Astrocyte (in vitro differentiated cells and primary cell): ENCODE measurements around the gene ZFYVE16. TPM values are rescaled to one million over a fixed set of nuclear protein-coding genes. Genes with fewer than 3 reads are reported as not detected.

ENCODE experiments used
- DNase-seq: peaks from one replicate; pipeline ENCODE4 v3.0.0-alpha.2; 2010; ENCODE audit warnings: low read depth
- FAIRE-seq: peaks from 2 replicates; lab custom pipeline; 2011; peaks lifted over from hg19 to GRCh38; lab: Jason Lieb, UNC
- H2AFZ ChIP-seq: 2 replicates; pipeline ENCODE4 v1.6.0; 2012; ENCODE audit warnings: low read depth, low read length, inconsistent platforms
- H3K27ac ChIP-seq: 2 replicates; pipeline ENCODE4 v1.5.1; 2011; ENCODE audit warnings: low read depth, low read length, inconsistent platforms
- H3K27me3 ChIP-seq: 2 replicates; pipeline ENCODE4 v1.6.0; 2011; ENCODE audit warnings: low read length, inconsistent platforms; ENCODE audit not compliant: insufficient read depth
- H3K36me3 ChIP-seq: 2 replicates; pipeline ENCODE4 v1.5.1; 2011; ENCODE audit warnings: low read length, inconsistent platforms; ENCODE audit not compliant: insufficient read depth
- H3K4me1 ChIP-seq: 2 replicates; pipeline ENCODE4 v1.5.1; 2011; ENCODE audit warnings: low read length, inconsistent platforms; ENCODE audit not compliant: insufficient read depth
- H3K4me2 ChIP-seq: 2 replicates; pipeline ENCODE4 v1.6.0; 2012; ENCODE audit warnings: low read length, inconsistent platforms
- H3K4me3 ChIP-seq: 2 replicates; pipeline ENCODE4 v1.5.1; 2011; ENCODE audit warnings: low read depth, mild to moderate bottlenecking, low read length, inconsistent platforms; ENCODE audit not compliant: insufficient read depth
- H3K79me2 ChIP-seq: 2 replicates; pipeline ENCODE4 v1.6.0; 2012; ENCODE audit warnings: mild to moderate bottlenecking, low read length, inconsistent platforms; ENCODE audit not compliant: insufficient read depth
- H3K9ac ChIP-seq: 2 replicates; pipeline ENCODE4 v1.6.0; 2012; ENCODE audit warnings: mild to moderate bottlenecking, low read length, inconsistent platforms
- H3K9me3 ChIP-seq: 2 replicates; pipeline ENCODE4 v1.5.1; 2012; ENCODE audit warnings: low read depth, mild to moderate bottlenecking, low read length, inconsistent platforms; ENCODE audit not compliant: insufficient read depth
- H4K20me1 ChIP-seq: 2 replicates; pipeline ENCODE4 v1.6.0; 2012; ENCODE audit warnings: low read length, inconsistent platforms; ENCODE audit not compliant: insufficient read depth
- H3K27ac Mint-ChIP-seq: one replicate; pipeline ENCODE4 v1.8.0; 2021; ENCODE audit warnings: mild to moderate bottlenecking, mixed read lengths; ENCODE audit not compliant: unreplicated experiment
- H3K27me3 Mint-ChIP-seq: one replicate; pipeline ENCODE4 v1.8.0; 2021; ENCODE audit warnings: low read depth, mixed read lengths; ENCODE audit not compliant: unreplicated experiment
- H3K36me3 Mint-ChIP-seq: one replicate; pipeline ENCODE4 v1.8.0; 2021; ENCODE audit warnings: low read depth, mixed read lengths; ENCODE audit not compliant: unreplicated experiment
- H3K4me1 Mint-ChIP-seq: one replicate; pipeline ENCODE4 v1.8.0; 2021; ENCODE audit warnings: low read depth, mixed read lengths; ENCODE audit not compliant: unreplicated experiment
- H3K4me3 Mint-ChIP-seq: one replicate; pipeline ENCODE4 v1.8.0; 2021; ENCODE audit warnings: mild to moderate bottlenecking, moderate library complexity, mixed read lengths; ENCODE audit not compliant: unreplicated experiment
- H3K9me3 Mint-ChIP-seq: one replicate; pipeline ENCODE4 v1.8.0; 2021; ENCODE audit warnings: mild to moderate bottlenecking, mixed read lengths; ENCODE audit not compliant: unreplicated experiment
- EZH2 ChIP-seq: IDR thresholded peaks from 2 replicates; pipeline ENCODE4 v1.6.1; 2012; ENCODE audit warnings: mild to moderate bottlenecking, low read length, inconsistent platforms; ENCODE audit not compliant: insufficient read depth
- total RNA-seq: library from RNA; stranded (reverse); gene quantifications from 2 replicates; pipeline ENCODE4 v1.2.1, GENCODE V29; 2021
- TF ChIP-seq, protein P1 (sequence below): IDR thresholded peaks from 2 replicates; pipeline ENCODE4 v1.5.1; 2011; ENCODE audit warnings: low read depth, mild to moderate bottlenecking, inconsistent platforms, low read length, moderate library complexity; ENCODE audit not compliant: insufficient read depth

The ZFYVE16 gene
- total RNA-seq, 1 donor from 2014 or later: 48.5 TPM

DNA sequence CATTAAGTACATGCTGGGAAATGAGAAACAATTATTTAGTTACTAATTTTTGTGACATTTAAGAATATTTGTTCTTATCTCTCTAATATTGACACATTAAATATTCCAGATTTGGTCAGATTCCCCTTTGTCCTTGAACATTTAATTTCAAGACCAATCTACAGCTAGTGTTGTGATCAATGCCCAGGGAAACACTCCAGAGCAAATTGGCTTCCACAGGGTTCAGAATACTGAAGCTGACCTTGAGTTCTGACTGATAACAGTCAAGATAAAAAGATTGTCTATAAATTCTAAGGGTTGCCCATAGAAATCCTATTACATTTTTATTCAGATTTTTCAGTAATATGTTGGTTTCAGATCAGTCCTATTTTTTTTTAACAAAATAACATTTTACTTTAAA, 31.3 kb downstream of the ZFYVE16 start:
- no peak overlapping the region for H3K4me2 ChIP-seq
- no peak overlapping the region for H3K9ac ChIP-seq
- no peak overlapping the region for H2AFZ ChIP-seq
- Mint-ChIP-seq H3K36me3 (peaks cover 16% of the 10 kb centered on the region), H3K4me3 (no peak overlapping the region), H3K27ac (no peak overlapping the region), H3K27me3 (no peaks in the 10 kb centered on the region), H3K9me3 (peaks cover 2% of the 10 kb centered on the region), H3K4me1 (no peaks in the 10 kb centered on the region)
- H3K27me3 ChIP-seq: no peaks in the 10 kb centered on the region
- no peak for TF ChIP-seq EZH2
- TF ChIP-seq, protein P1, sequence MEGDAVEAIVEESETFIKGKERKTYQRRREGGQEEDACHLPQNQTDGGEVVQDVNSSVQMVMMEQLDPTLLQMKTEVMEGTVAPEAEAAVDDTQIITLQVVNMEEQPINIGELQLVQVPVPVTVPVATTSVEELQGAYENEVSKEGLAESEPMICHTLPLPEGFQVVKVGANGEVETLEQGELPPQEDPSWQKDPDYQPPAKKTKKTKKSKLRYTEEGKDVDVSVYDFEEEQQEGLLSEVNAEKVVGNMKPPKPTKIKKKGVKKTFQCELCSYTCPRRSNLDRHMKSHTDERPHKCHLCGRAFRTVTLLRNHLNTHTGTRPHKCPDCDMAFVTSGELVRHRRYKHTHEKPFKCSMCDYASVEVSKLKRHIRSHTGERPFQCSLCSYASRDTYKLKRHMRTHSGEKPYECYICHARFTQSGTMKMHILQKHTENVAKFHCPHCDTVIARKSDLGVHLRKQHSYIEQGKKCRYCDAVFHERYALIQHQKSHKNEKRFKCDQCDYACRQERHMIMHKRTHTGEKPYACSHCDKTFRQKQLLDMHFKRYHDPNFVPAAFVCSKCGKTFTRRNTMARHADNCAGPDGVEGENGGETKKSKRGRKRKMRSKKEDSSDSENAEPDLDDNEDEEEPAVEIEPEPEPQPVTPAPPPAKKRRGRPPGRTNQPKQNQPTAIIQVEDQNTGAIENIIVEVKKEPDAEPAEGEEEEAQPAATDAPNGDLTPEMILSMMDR: no peak
- DNase-seq: no peak
- FAIRE-seq: no peak
- H3K9me3 ChIP-seq: no peaks in the 10 kb centered on the region
- no peaks in the 10 kb centered on the region for H3K4me1 ChIP-seq
- peaks cover 20% of the 10 kb centered on the region for H3K36me3 ChIP-seq
- H4K20me1 ChIP-seq: peaks cover 10% of the 10 kb centered on the region
- no peak overlapping the region for H3K4me3 ChIP-seq
- no peak overlapping the region for H3K27ac ChIP-seq
- no peaks in the 10 kb centered on the region for H3K79me2 ChIP-seq

DNA sequence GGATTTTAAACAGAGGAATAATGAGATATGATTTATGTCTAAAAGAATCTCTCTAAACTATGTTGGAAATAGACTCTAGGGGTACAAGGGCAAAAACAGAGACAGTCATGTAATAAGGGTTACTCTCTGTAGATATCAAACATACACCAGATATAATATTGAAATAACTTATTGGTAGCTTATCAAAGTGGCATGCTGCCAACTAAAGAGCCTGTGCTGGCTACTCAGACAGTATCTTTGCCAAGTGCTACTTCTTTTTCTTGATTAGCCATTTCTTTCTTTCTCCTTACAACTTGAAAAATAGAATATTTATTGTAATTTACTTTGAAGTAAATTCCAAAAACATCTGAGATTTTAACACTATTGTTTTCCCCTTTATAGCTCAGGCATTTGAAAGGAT, 34.9 kb downstream of the ZFYVE16 start:
- TF ChIP-seq, protein P1: no peak
- no peak for TF ChIP-seq EZH2

DNA sequence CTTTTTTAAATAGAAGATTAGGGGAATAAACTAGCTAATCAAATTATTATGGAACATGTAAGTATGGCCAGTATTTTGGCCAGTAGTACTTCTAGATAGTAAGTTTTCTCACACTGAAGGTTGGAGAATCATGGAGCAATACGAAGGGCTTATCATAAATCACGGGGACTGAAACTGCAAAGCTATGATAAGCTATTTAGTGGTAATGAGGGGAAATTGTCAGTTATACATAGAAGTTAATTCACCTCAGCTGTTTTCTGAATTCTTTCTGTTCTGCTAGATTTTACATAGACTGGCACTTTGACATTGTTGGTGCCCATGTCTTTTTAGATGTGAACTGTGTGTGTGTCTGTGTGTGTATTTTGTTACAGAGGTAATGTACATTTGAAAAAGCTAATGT, 45.5 kb downstream of the ZFYVE16 start:
- H3K27me3 ChIP-seq: no peaks in the 10 kb centered on the region
- H2AFZ ChIP-seq: no peak overlapping the region
- no peaks in the 10 kb centered on the region for H3K9me3 ChIP-seq
- Mint-ChIP-seq H3K36me3 (peaks cover 2% of the 10 kb centered on the region), H3K4me1 (no peaks in the 10 kb centered on the region), H3K4me3 (no peak overlapping the region), H3K9me3 (no peaks in the 10 kb centered on the region), H3K27me3 (no peaks in the 10 kb centered on the region), H3K27ac (no peak overlapping the region)
- H3K36me3 ChIP-seq: peaks cover 8% of the 10 kb centered on the region
- H3K4me1 ChIP-seq: no peaks in the 10 kb centered on the region
- no peak overlapping the region for H3K27ac ChIP-seq
- H4K20me1 ChIP-seq: no peaks in the 10 kb centered on the region
- DNase-seq (no peak), FAIRE-seq (no peak)
- H3K79me2 ChIP-seq: no peaks in the 10 kb centered on the region
- TF ChIP-seq EZH2: no peak
- TF ChIP-seq, protein P1: no peak
- H3K4me2 ChIP-seq: no peak overlapping the region
- no peak overlapping the region for H3K4me3 ChIP-seq
- H3K9ac ChIP-seq: no peak overlapping the region

More for the DNA sequence above, 34.9 kb downstream of the ZFYVE16 start:
- peaks cover 4% of the 10 kb centered on the region for H4K20me1 ChIP-seq
- no peak overlapping the region for H3K27ac Mint-ChIP-seq
- no peak overlapping the region for H2AFZ ChIP-seq
- H3K4me1 Mint-ChIP-seq: no peaks in the 10 kb centered on the region
- H3K36me3 Mint-ChIP-seq: peaks cover 4% of the 10 kb centered on the region
- H3K27me3 ChIP-seq: no peaks in the 10 kb centered on the region
- no peaks in the 10 kb centered on the region for H3K9me3 ChIP-seq
- peaks cover 11% of the 10 kb centered on the region for H3K36me3 ChIP-seq
- no peak overlapping the region for H3K4me3 ChIP-seq
- no peaks in the 10 kb centered on the region for H3K9me3 Mint-ChIP-seq
- FAIRE-seq: no peak
- no peak overlapping the region for H3K27ac ChIP-seq
- no peak for DNase-seq
- H3K79me2 ChIP-seq: no peaks in the 10 kb centered on the region
- no peaks in the 10 kb centered on the region for H3K27me3 Mint-ChIP-seq
- no peak overlapping the region for H3K4me2 ChIP-seq
- H3K9ac ChIP-seq: no peak overlapping the region
- H3K4me1 ChIP-seq: no peaks in the 10 kb centered on the region
- no peak overlapping the region for H3K4me3 Mint-ChIP-seq
